Activated T-helper 1 cell treated with anti-CD3 and anti-CD28 coated beads, Interleukin-12 subunit alpha, Interleukin-12 subunit beta, Interleukin-2, Interleukin-4 antibody, amounts not matched to agents 30 ng/mL and 10 ng/mL and 1 ng/mL, durations not matched to agents 14 hours and 24 hours and 36 hours (primary cell): ENCODE data around the gene FUBP1. TPM values are rescaled to one million over a fixed set of nuclear protein-coding genes. Genes with fewer than 3 reads are reported as not detected.
"Not testable (repeated sequence)": the region's sequence is repeated elsewhere in the genome, so short reads cannot be mapped to it uniquely, and the experiment has no call there.

Experiments used
- DNase-seq: peaks from one replicate; pipeline ENCODE4 v3.0.0; 2021; ENCODE audit warnings: low spot score
- H3K27ac Mint-ChIP-seq: one replicate; pipeline ENCODE4 v1.8.0; 2021; ENCODE audit warnings: mild to moderate bottlenecking, mixed read lengths
- H3K27me3 Mint-ChIP-seq: one replicate; pipeline ENCODE4 v1.8.0; 2022; ENCODE audit warnings: mild to moderate bottlenecking, moderate library complexity, mixed read lengths; ENCODE audit not compliant: insufficient read depth
- H3K36me3 Mint-ChIP-seq: one replicate; pipeline ENCODE4 v1.8.0; 2021; ENCODE audit warnings: low read depth, mixed read lengths
- H3K4me1 Mint-ChIP-seq: one replicate; pipeline ENCODE4 v1.8.0; 2021; ENCODE audit warnings: low read depth, mixed read lengths
- H3K4me3 Mint-ChIP-seq: one replicate; pipeline ENCODE4 v1.8.0; 2021; ENCODE audit warnings: mild to moderate bottlenecking, moderate library complexity, mixed read lengths
- H3K9me3 Mint-ChIP-seq: one replicate; pipeline ENCODE4 v1.8.0; 2021; ENCODE audit warnings: mixed read lengths
- intact Hi-C: fragments of 100-400 bp; cut with micrococcal nuclease; formaldehyde crosslinking; loops from one replicate; pipeline ENCODE4 v1.15.1; 2024
- total RNA-seq: library from RNA; stranded (reverse); gene quantifications from 2 replicates; pipeline ENCODE4 v1.2.3, GENCODE V29; 2022

The FUBP1 gene, protein sequence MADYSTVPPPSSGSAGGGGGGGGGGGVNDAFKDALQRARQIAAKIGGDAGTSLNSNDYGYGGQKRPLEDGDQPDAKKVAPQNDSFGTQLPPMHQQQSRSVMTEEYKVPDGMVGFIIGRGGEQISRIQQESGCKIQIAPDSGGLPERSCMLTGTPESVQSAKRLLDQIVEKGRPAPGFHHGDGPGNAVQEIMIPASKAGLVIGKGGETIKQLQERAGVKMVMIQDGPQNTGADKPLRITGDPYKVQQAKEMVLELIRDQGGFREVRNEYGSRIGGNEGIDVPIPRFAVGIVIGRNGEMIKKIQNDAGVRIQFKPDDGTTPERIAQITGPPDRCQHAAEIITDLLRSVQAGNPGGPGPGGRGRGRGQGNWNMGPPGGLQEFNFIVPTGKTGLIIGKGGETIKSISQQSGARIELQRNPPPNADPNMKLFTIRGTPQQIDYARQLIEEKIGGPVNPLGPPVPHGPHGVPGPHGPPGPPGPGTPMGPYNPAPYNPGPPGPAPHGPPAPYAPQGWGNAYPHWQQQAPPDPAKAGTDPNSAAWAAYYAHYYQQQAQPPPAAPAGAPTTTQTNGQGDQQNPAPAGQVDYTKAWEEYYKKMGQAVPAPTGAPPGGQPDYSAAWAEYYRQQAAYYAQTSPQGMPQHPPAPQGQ
- total RNA-seq: 268 and 278 TPM in 2 replicates

DNA sequence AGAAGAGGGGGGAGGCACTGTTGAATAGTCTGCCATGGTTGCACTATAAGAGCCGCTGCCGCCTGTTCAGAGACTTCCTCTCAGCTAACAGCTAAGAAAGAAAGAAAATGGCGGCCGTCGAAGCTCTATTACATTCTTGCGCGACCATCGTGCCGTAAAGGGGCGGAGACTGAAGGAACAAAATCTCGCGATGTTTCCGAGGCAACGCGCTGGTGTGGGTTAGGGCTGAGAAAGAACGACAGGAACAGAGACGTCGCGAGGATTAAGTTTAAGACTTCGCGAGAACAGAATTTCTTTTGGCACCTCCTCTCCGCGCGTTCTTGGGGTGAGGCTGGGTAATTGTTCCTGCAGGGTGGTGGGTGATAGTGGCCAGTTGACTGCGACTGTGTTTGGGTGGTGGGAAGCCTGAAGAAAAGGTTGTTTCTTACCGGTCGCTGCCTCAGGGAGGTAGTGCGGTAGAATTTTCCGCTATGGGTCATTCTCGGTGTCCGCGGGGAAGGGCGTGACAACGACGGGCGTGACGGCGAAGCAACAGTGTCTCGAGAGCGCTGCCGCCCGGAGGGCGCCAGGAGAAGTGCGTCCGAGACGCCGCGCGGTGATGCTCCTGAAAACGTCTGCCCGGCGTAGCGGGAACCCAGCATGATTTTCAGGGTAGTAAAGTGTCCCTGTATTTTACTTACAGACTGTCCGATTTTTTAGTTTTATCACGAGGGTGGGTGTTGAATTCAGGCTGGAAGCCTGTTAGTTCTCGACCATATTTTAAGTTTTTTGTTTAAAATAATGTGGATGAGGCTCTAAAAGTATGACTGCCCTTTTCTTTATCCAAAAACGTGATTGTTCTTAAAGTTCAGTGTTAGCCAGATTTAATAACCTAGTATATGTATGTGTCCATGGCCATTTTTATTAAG, at the start of gene FUBP1:
Gene FUBP1 (minus strand): TSS at position 104 of the 908 bp plus-strand sequence. CDS start 68 bp downstream, at position 36.
- DNase-seq: peak; percentile 96
- Mint-ChIP-seq H3K27me3 (no peaks in the 10 kb centered on the region), H3K36me3 (peaks cover 25% of the 10 kb centered on the region), H3K4me3 (no peak within 1 kb of the TSS), H3K27ac (no peak within 1 kb of the TSS), H3K4me1 (peaks cover 52% of the 10 kb centered on the region), H3K9me3 (no peaks in the 10 kb centered on the region)
- intact Hi-C loops: loop anchor here (1.0 to 10.0 kb wide), 9 partner anchors 10 to 1714 kb away; partner anchors contain the start of genes DNAJB4, IFI44L, MIGA1 and USP33

DNA sequence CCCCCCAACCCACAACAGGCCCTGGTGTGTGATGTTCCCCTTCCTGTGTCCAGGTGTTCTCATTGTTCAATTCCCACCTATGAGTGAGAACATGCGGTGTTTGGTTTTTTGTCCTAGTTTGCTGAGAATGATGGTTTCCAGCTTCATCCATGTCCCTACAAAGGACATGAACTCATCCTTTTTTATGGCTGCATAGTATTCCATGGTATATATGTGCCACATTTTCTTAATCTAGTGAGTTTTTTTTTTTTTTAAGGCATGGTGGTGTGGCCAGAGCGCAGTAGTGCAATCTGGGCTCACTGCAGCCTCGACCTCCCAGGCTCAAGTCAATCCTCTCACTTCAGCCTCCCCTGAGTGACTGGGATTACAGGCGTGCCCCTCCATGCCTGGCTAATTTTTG, 42.3 kb upstream of the FUBP1 start:
- H3K36me3 Mint-ChIP-seq, H3K4me3 Mint-ChIP-seq, H3K27me3 Mint-ChIP-seq, H3K4me1 Mint-ChIP-seq, H3K9me3 Mint-ChIP-seq, intact Hi-C loops, DNase-seq, H3K27ac Mint-ChIP-seq: not testable (repeated sequence)

DNA sequence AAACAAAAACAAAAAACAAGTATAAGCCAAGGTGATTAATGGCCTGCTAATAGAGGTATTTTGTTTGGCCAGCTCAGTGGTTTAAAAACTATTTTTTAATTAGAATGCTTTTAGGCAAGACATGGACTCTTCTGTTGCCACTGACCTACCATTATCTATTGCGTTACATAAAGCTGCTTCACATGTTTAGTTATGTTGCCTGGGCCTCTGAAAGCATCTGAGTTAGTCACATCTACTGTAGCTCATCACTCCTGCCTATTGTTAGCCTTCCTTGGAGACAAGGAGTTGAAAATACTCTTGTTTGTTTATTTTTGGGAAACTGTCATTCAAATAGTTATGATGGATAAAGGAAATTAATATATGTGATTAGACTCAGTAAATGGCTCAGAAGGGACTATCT, 40.2 kb upstream of the FUBP1 start:
- H3K4me1 Mint-ChIP-seq: no peaks in the 10 kb centered on the region
- H3K9me3 Mint-ChIP-seq: peaks cover 5% of the 10 kb centered on the region
- H3K4me3 Mint-ChIP-seq: no peak overlapping the region
- H3K27me3 Mint-ChIP-seq: no peaks in the 10 kb centered on the region
- peaks cover 7% of the 10 kb centered on the region for H3K36me3 Mint-ChIP-seq
- no peak for DNase-seq
- intact Hi-C loops: no loop called here
- H3K27ac Mint-ChIP-seq: no peak overlapping the region

DNA sequence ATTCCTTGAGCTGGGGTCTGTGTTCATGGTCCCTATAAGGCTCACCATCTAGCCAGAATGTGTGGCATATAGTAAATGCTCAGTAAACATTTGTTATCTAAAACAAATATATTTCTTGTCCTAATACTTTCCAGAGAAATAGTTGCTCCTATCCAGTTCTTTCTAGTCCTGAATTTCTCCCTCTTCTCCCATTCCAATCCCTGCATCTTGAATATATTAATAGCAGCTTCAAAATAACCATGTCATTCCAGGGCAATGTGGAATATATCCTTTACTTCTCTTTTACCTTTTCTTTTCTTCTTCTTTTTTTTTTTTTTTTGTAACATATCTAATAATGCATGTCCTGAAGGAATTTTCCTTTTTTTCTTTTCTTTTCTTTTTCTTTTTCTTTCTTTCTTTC, 36.3 kb upstream of the FUBP1 start:
- no peaks in the 10 kb centered on the region for H3K9me3 Mint-ChIP-seq
- no peak overlapping the region for H3K4me3 Mint-ChIP-seq
- H3K36me3 Mint-ChIP-seq: peaks cover 11% of the 10 kb centered on the region
- peaks cover 8% of the 10 kb centered on the region for H3K4me1 Mint-ChIP-seq
- H3K27ac Mint-ChIP-seq: no peak overlapping the region
- intact Hi-C loops: no loop called here
- DNase-seq: no peak
- H3K27me3 Mint-ChIP-seq: no peaks in the 10 kb centered on the region

DNA sequence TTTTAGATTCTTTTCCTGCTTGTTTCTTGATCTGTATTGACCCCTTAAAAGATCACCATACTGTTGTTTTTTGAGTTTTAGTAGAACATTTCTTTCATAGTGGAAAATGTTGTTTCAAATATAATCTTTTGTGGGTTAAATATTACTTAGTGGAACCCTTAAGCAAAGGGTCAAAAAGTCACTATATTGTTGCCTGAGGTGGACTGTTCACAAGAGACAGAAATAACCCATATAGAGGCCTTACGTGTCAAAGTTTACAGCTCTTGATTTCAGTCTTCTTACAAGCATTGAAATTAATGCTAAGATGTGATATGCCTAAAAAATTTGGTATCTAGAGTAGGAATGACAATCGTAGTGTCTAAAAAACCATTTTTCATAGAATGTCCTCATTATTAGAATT, 32.2 kb upstream of the FUBP1 start:
- H3K4me1 Mint-ChIP-seq: peaks cover 29% of the 10 kb centered on the region
- peaks cover 6% of the 10 kb centered on the region for H3K36me3 Mint-ChIP-seq
- DNase-seq: no peak
- H3K27ac Mint-ChIP-seq: no peak overlapping the region
- intact Hi-C loops: no loop called here
- no peaks in the 10 kb centered on the region for H3K27me3 Mint-ChIP-seq
- no peaks in the 10 kb centered on the region for H3K9me3 Mint-ChIP-seq
- H3K4me3 Mint-ChIP-seq: no peak overlapping the region

DNA sequence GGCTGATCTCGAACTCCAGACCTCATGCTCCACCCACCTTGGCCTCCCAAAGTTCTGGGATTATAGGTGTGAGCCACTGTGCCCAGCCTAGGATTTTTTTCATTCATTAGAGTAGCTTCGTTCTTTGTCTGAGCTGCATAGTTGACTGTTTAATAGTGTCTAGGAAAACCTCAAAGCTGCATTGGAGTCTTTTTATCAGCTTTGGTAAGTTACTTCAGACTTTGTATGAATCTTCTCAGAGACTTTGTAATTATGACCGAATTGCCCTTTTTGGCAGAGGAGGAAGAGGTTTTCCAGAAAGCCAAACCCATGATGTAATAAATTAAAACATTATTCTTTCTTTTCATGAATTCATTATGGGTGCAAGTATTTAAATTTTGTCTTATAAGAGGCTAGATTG, 31.0 kb upstream of the FUBP1 start:
- Mint-ChIP-seq H3K27me3 (no peaks in the 10 kb centered on the region), H3K27ac (no peak overlapping the region), H3K4me1 (peaks cover 41% of the 10 kb centered on the region), H3K9me3 (no peaks in the 10 kb centered on the region), H3K36me3 (peaks cover 4% of the 10 kb centered on the region), H3K4me3 (no peak overlapping the region)
- DNase-seq: no peak
- intact Hi-C loops: loop anchor here (5.0 to 10.0 kb wide), 3 partner anchors 615 to 1035 kb away; partner anchors contain the start of gene IFI44L

DNA sequence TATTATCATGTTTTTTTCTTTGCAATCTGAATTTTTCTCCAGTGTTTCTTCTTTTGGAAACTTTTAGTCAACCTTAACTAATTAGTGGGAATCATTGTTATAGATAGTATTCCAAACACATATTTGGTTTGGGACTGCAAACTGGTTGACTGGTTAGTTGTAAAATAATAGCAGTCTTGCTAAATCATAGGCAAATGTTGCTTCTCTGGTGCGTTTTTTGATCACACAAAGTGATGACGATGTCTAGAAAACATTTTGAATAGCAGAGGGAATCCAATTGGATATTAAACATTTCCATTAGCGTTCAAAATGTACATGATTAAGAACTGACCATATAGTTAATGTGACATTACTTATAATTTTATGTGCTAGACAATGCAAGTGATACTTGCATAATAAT, 30.4 kb upstream of the FUBP1 start:
- DNase-seq: no peak
- Mint-ChIP-seq H3K4me3 (no peak overlapping the region), H3K27me3 (peaks cover 3% of the 10 kb centered on the region), H3K36me3 (peaks cover 4% of the 10 kb centered on the region), H3K4me1 (peaks cover 46% of the 10 kb centered on the region), H3K27ac (no peak overlapping the region), H3K9me3 (no peaks in the 10 kb centered on the region)
- intact Hi-C loops: loop anchor here (5.0 to 10.0 kb wide), 3 partner anchors 616 to 1036 kb away; partner anchors contain the start of gene IFI44L

DNA sequence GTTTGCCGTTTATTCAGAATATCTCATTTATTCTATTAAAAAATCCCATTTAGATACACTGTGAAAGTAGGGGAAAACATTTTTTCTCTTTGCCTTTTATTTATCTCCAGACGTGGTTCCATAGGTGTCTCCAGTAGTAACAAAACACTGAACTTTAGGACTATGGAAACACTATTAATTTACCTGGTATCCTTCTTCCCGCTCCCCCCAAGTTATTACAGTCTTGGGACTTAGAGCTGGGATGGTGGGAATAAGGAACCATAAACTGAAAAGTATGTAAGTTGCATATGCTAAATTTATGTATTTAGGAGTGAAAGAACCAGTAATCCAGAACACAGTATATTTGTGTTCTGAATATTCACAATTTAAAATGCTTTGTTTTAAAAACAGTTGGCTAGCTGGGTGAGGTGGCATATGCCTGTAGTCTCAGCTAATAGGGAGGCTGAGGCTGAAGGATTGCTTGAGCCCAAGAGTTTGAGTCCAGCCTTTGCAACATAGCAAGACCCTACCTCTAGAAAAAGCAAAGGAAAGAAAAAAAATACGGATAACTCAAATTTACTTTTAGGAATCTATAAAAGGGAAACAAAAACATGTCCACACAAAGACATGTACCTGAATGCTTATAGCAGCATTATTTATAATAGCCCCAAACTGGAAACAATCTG, 28.9 kb upstream of the FUBP1 start:
- Mint-ChIP-seq H3K36me3 (no peaks in the 10 kb centered on the region), H3K4me3 (no peak overlapping the region), H3K27me3 (peaks cover 3% of the 10 kb centered on the region), H3K4me1 (peaks cover 61% of the 10 kb centered on the region), H3K9me3 (no peaks in the 10 kb centered on the region), H3K27ac (no peak overlapping the region)
- no peak for DNase-seq
- intact Hi-C loops: loop anchor here (5.0 to 10.0 kb wide), 3 partner anchors 617 to 1037 kb away; partner anchors contain the start of gene IFI44L

DNA sequence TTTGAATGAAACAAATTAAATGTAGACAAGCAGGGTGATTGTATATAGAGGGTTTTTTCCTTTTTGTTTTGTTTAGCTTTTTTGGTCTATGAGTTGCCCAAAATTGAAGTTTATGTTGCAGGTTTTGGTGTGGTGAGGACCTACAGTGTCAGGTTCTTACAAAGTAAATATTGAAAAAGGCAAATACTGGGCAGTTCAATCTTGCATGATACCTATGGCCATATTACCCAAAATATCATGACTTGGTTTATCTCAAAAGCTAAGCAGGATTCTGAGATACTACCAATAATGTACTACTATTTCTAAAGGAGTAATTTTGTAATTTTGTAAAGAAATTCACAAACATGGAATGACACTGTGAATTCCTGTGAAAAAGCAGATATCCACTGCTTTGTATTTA, 27.6 kb upstream of the FUBP1 start:
- Mint-ChIP-seq H3K4me3 (peak overlapping the region; percentile 81), H3K27me3 (peaks cover 3% of the 10 kb centered on the region), H3K36me3 (no peaks in the 10 kb centered on the region), H3K27ac (no peak overlapping the region), H3K9me3 (no peaks in the 10 kb centered on the region), H3K4me1 (peaks cover 62% of the 10 kb centered on the region)
- no peak for DNase-seq
- intact Hi-C loops: loop anchor here (5.0 to 10.0 kb wide), 3 partner anchors 618 to 1038 kb away; partner anchors contain the start of gene IFI44L

DNA sequence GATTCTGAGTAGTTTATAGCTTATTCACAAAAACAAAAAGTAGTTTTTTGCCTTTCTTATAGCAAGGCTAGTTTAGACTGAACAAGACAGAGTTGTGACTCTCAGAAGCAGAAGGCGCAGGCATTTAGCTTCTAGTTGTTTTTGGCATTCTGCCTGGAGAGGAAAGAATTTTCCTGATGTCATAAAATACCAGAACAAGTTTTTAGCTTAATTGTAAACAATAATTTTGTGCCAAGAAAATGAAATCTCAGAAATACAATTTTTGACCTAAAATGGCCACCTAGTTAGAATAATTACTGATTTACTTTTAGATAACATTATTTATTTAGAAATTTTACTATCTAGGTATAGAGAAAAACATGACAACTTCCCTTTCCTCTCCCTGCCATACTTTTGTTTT, 26.9 kb upstream of the FUBP1 start:
- peaks cover 59% of the 10 kb centered on the region for H3K4me1 Mint-ChIP-seq
- no peak overlapping the region for H3K27ac Mint-ChIP-seq
- H3K4me3 Mint-ChIP-seq: peak overlapping the region; percentile 90
- H3K36me3 Mint-ChIP-seq: no peaks in the 10 kb centered on the region
- H3K9me3 Mint-ChIP-seq: no peaks in the 10 kb centered on the region
- peaks cover 3% of the 10 kb centered on the region for H3K27me3 Mint-ChIP-seq
- no peak for DNase-seq
- intact Hi-C loops: loop anchor here (1.0 to 10.0 kb wide), 6 partner anchors 35 to 1039 kb away; partner anchors contain the start of gene IFI44L

DNA sequence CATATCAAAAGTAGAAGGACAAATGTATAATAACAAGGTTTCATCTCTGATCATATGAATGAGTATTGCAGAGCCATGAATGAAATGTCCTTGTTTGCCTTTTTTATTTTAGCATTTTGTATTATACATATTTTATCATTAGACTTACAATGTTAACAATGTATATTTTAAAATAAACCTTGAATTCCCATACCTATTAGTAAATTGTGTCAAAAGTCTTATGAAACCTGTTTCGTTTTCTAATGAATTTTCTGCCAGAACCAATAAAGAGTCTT, 26.5 kb upstream of the FUBP1 start:
- intact Hi-C loops: loop anchor here (1.0 to 10.0 kb wide), 6 partner anchors 35 to 1039 kb away; partner anchors contain the start of gene IFI44L
- peaks cover 3% of the 10 kb centered on the region for H3K27me3 Mint-ChIP-seq
- no peak for DNase-seq
- peak overlapping the region; percentile 98 for H3K27ac Mint-ChIP-seq
- H3K36me3 Mint-ChIP-seq: no peaks in the 10 kb centered on the region
- no peaks in the 10 kb centered on the region for H3K9me3 Mint-ChIP-seq
- H3K4me1 Mint-ChIP-seq: peaks cover 55% of the 10 kb centered on the region
- H3K4me3 Mint-ChIP-seq: peak overlapping the region; percentile 90
